ENCODE measurements around the gene FYCO1.

FYCO1 gene

GRCh38 chr3:45871780-45872179 lies 123.8 kb downstream of the FYCO1 start:
- H3K27ac Mint-ChIP-seq = peak overlapping the region; percentile 51
- H3K9me3 Mint-ChIP-seq = peaks cover 7% of the 10 kb centered on the region
- no peaks in the 10 kb centered on the region for H3K27me3 Mint-ChIP-seq
- peaks cover 23% of the 10 kb centered on the region for H3K4me1 Mint-ChIP-seq
- H3K4me3 Mint-ChIP-seq = no peak overlapping the region
- H3K36me3 Mint-ChIP-seq = no peaks in the 10 kb centered on the region
- ATAC-seq = no peak

- Mint-ChIP-seq H3K9me3 (peaks cover 7% of the 10 kb centered on the region), H3K4me1 (peaks cover 31% of the 10 kb centered on the region), H3K4me3 (no peak overlapping the region), H3K27me3 (no peaks in the 10 kb centered on the region), H3K27ac (no peak overlapping the region), H3K36me3 (no peaks in the 10 kb centered on the region)
- ATAC-seq = peak; percentile 77
These were observed 125.5 kb downstream of the FYCO1 start for GRCh38 chr3:45870099-45870498.

GRCh38 chr3:45869638-45870037 lies 126.0 kb downstream of the FYCO1 start:
- Mint-ChIP-seq H3K4me3 (no peak overlapping the region), H3K27ac (no peak overlapping the region), H3K36me3 (no peaks in the 10 kb centered on the region), H3K27me3 (no peaks in the 10 kb centered on the region), H3K9me3 (peaks cover 7% of the 10 kb centered on the region), H3K4me1 (peaks cover 36% of the 10 kb centered on the region)
- ATAC-seq = no peak

GRCh38 chr3:45868650-45869049 lies 127.0 kb downstream of the FYCO1 start:
- Mint-ChIP-seq H3K36me3 (no peaks in the 10 kb centered on the region), H3K4me3 (no peak overlapping the region), H3K27ac (no peak overlapping the region), H3K4me1 (peaks cover 36% of the 10 kb centered on the region), H3K27me3 (no peaks in the 10 kb centered on the region), H3K9me3 (peaks cover 3% of the 10 kb centered on the region)
- no peak for ATAC-seq

DNA sequence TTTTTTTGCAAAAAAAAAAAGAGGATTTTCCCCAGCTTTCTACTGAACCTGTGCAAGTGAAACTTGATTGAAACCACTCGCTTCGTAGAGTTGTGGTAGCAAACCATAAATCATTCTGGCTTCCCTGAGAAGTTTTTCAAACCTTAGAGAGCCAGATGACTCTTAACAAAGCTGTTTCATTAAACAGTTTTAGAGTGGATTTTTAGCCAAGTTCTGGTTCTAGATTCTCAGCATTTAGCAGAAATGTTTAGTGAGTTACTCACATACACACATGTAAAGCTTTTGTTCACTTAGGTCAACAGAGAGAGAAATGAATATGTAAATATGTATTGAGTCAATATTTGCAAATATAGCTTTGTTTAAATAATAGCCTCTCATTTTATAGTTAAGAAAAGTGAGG lies 127.4 kb downstream of the FYCO1 start:
- Mint-ChIP-seq H3K36me3 (no peaks in the 10 kb centered on the region), H3K9me3 (peaks cover 4% of the 10 kb centered on the region), H3K27ac (no peak overlapping the region), H3K4me3 (no peak overlapping the region), H3K4me1 (peaks cover 36% of the 10 kb centered on the region), H3K27me3 (no peaks in the 10 kb centered on the region)
- no peak for ATAC-seq

Measured in stimulated activated memory B cell treated with anti-CD40 and anti-IgM and Interleukin-4, amounts not matched to agents 10 μg/mL and 1 μg/mL and 100 μg/mL, for 72 hours (primary cell).